Epithelial cell of proximal tubule (primary cell): ENCODE measurements around the gene NDUFA13. TPM values are rescaled to one million over a fixed set of nuclear protein-coding genes. Genes with fewer than 3 reads are reported as not detected.

Experiments used
- DNase-seq: peaks from one replicate; pipeline ENCODE4 v3.0.0-alpha.2; 2011; ENCODE audit warnings: low read depth
- H3K4me3 ChIP-seq: 2 replicates; pipeline ENCODE4 v1.5.1; 2011; ENCODE audit warnings: low read depth, mild to moderate bottlenecking, low read length
- CTCF ChIP-seq: conservative IDR thresholded peaks from 2 replicates; pipeline ENCODE4 v1.5.1; 2012; ENCODE audit warnings: low read depth, mild to moderate bottlenecking, low read length
- total RNA-seq: library from RNA; depleted of rRNA; stranded (reverse); fragments of >200 nt; gene quantifications from 2 replicates; pipeline ENCODE4 v1.2.3, GENCODE V29; 2015

The NDUFA13 gene
- total RNA-seq, 1 donor from 2014 or later, result 166 TPM

GRCh38 chr19:19504754-19505668 lies 11.0 kb upstream of the NDUFA13 start:
- no peak for TF ChIP-seq CTCF
- no peak overlapping the region for H3K4me3 ChIP-seq
- DNase-seq, result no peak

GRCh38 chr19:19505669-19506326 lies 10.2 kb upstream of the NDUFA13 start:
- no peak for TF ChIP-seq CTCF
- DNase-seq, result no peak
- H3K4me3 ChIP-seq, result no peak overlapping the region

GRCh38 chr19:19506592-19506991 lies 9.4 kb upstream of the NDUFA13 start:
- no peak for DNase-seq
- no peak for TF ChIP-seq CTCF
- no peak overlapping the region for H3K4me3 ChIP-seq

- no peak for TF ChIP-seq CTCF
- DNase-seq, result no peak
- H3K4me3 ChIP-seq, result no peak overlapping the region
Observed at GRCh38 chr19:19507354-19507753, 8.7 kb upstream of the NDUFA13 start.

GRCh38 chr19:19508217-19508616 lies 7.8 kb upstream of the NDUFA13 start:
- no peak for TF ChIP-seq CTCF
- DNase-seq, result no peak
- no peak overlapping the region for H3K4me3 ChIP-seq

- no peak overlapping the region for H3K4me3 ChIP-seq
- TF ChIP-seq CTCF, result no peak
- DNase-seq, result no peak
Observed at GRCh38 chr19:19510432-19510831, 5.6 kb upstream of the NDUFA13 start.

- no peak for TF ChIP-seq CTCF
- no peak overlapping the region for H3K4me3 ChIP-seq
- no peak for DNase-seq
Observed at GRCh38 chr19:19513682-19514081, 2.3 kb upstream of the NDUFA13 start.
